ENCODE results near the gene CCDC149. TPM values are rescaled to one million over a fixed set of nuclear protein-coding genes. Genes with fewer than 3 reads are reported as not detected.

Gene CCDC149
- total and polyA plus RNA-seq, 2 of the 4 experiments (the other 2 are of a cell fraction): 6.7 to 7.0 TPM

GRCh38 chr4:24871210-24871609 is 41.6 kb downstream of the CCDC149 start:
- Histone ChIP-seq H2AK9ac (replicated peaks; ENCODE audit: low read depth, low read length, poor library complexity) (no peak overlapping the region), H3K4ac (ENCODE audit: low read depth, low read length) (no peak overlapping the region), H2BK120ac (ENCODE audit: low read depth, low read length) (no peak overlapping the region), H3K23ac (ENCODE audit: low read depth, low read length) (no peak overlapping the region), H3K27me3 (ENCODE audit: control insufficient read depth, insufficient read depth, low read length) (no peaks in the 10 kb centered on the region), H4K5ac (ENCODE audit: low read depth, low read length) (no peak overlapping the region), H4K91ac (ENCODE audit: insufficient read depth, low read depth, low read length) (no peak overlapping the region), H4K20me1 (ENCODE audit: insufficient read depth, low read length) (no peaks in the 10 kb centered on the region), H3K9me1 (ENCODE audit: insufficient read depth, low read length) (no peaks in the 10 kb centered on the region), H3K4me3 (ENCODE audit: insufficient read depth, low read depth, low read length) (no peak overlapping the region), H3K4me1 (ENCODE audit: control insufficient read depth, insufficient read depth, low read length) (no peaks in the 10 kb centered on the region), H2AFZ (replicated peaks; ENCODE audit: low read length, poor library complexity) (no peak overlapping the region), H3K56ac (ENCODE audit: extremely low read depth, insufficient read depth, low read length) (no peak overlapping the region), H3K18ac (ENCODE audit: low read depth, low read length) (no peak overlapping the region), H3K9ac (ENCODE audit: low read depth, low read length) (no peak overlapping the region), H2BK15ac (ENCODE audit: low read depth, low read length) (no peak overlapping the region), H3K27ac (ENCODE audit: insufficient read depth, low read length) (no peak overlapping the region), H3K36me3 (ENCODE audit: control insufficient read depth, insufficient read depth, low read length) (peaks cover 11% of the 10 kb centered on the region; the same call in 1 of the 2 replicates), H3K4me2 (ENCODE audit: low read depth, low read length) (no peak overlapping the region), H4K8ac (ENCODE audit: low read depth in 2 of 2, low read length in 2 of 2) (no peak overlapping the region), H2BK20ac (ENCODE audit: low read depth, low read length) (no peak overlapping the region), H3K9me3 (ENCODE audit: control insufficient read depth, insufficient read depth, low read length) (no peaks in the 10 kb centered on the region), H3K14ac (replicated peaks; ENCODE audit: low read depth, low read length) (no peak overlapping the region), H3K79me1 (ENCODE audit: low read depth in 1 of 2, low read length in 2 of 2) (no peaks in the 10 kb centered on the region; a peak in 1 of 4 replicates), H2AK5ac (ENCODE audit: low read depth, low read length) (no peak overlapping the region), H2BK5ac (ENCODE audit: low read depth, low read length, poor library complexity, severe bottlenecking) (no peak overlapping the region)
- ATAC-seq (ENCODE audit: low read depth) (no peak), DNase-seq (no peak)
- in situ Hi-C loops (cut with MboI; ENCODE audit: low sequenced_read_pairs): no loop called here
- intact Hi-C loops (cut with micrococcal nuclease): no loop called here
- CTCF ChIA-PET: no interaction called here
- no CpG with 5 or more reads among the region's 3 CpGs for WGBS, 2 experiments (ENCODE audit: extremely low coverage in 2 of 2, insufficient read length in 1 of 2)
- POLR2A ChIA-PET (ENCODE audit: unreplicated experiment): interaction anchor here (0.6 kb wide), 1 partner anchor 80 kb away, joined by 3 read pairs; no protein-coding TSS in a partner anchor
- TF ChIP-seq CEBPB (IDR thresholded peaks at IDR 0.05; ENCODE audit: low read depth, low read length) (no peak), NFE2L2 (IDR thresholded peaks at IDR 0.05; ENCODE audit: low read depth, low read length) (no peak), POLR2A (IDR thresholded peaks at IDR 0.05; ENCODE audit: low read depth, low read length) (no peak), MAZ (IDR thresholded peaks at IDR 0.05; ENCODE audit: borderline replicate concordance, low read depth, low read length) (no peak), MXI1 (IDR thresholded peaks at IDR 0.05; ENCODE audit: borderline replicate concordance, low read depth, low read length) (no peak), CHD1 (IDR thresholded peaks at IDR 0.05; ENCODE audit: low read depth, low read length) (no peak), RCOR1 (IDR thresholded peaks at IDR 0.05; ENCODE audit: insufficient replicate concordance, low read length) (no peak)
- BruUV-seq (replicated peaks): no TSS peak
- dilution Hi-C loops (cut with HindIII; ENCODE audit: low sequenced_read_pairs, unreplicated experiment): no loop called here

Data from IMR-90 (cell line).